Heart left ventricle (tissue), 16 donors: ENCODE data around the gene RGS12. TPM values are rescaled to one million over a fixed set of nuclear protein-coding genes. Genes with fewer than 3 reads are reported as not detected.

Experiments used
- ATAC-seq, 4 donors: fragments of 200-7000 bp; cut with Tn5 transposase; one replicate each; pipeline ENCODE4 v1.9.1; 2020 to 2022; ENCODE audit warnings: moderate library complexity in 4 of 4, mild to moderate bottlenecking in 3 of 4, moderate number of reproducible peaks in 1 of 4
- DNase-seq, 5 donors: peaks; one replicate each; pipeline ENCODE4 v3.0.0-alpha.2; 2020
- H3K27ac ChIP-seq, 12 donors: fragments of 200-600 bp; sonication (generic) in 4 of 12; one replicate each; pipeline versions ENCODE4 v1.5.0 to v1.8.0; 2016 to 2022; ENCODE audit warnings: mild to moderate bottlenecking in 2 of 12
- H3K27me3 ChIP-seq, 9 donors: fragments of 200-600 bp; sonication (generic) in 2 of 9; one replicate each; pipeline versions ENCODE4 v1.5.1 to v1.8.0; 2016 to 2022; ENCODE audit warnings: mild to moderate bottlenecking in 3 of 9
- H3K36me3 ChIP-seq, 9 donors: fragments of 200-600 bp; sonication (generic) in 2 of 9; one replicate each; pipeline versions ENCODE4 v1.5.0 to v1.8.0; 2018 to 2022; ENCODE audit warnings: mild to moderate bottlenecking in 2 of 9
- H3K4me1 ChIP-seq, 12 donors: fragments of 200-600 bp; sonication (generic) in 4 of 12; one replicate each; pipeline versions ENCODE4 v1.5.0 to v1.8.0; 2016 to 2022; ENCODE audit warnings: mild to moderate bottlenecking in 3 of 12
- H3K4me3 ChIP-seq, 12 donors: fragments of 200-600 bp; sonication (generic) in 4 of 12; one replicate each; pipeline versions ENCODE4 v1.5.0 to v1.8.0; 2017 to 2022; ENCODE audit warnings: mild to moderate bottlenecking in 9 of 12, moderate library complexity in 4 of 12
- H3K9me3 ChIP-seq, 12 donors: fragments of 200-600 bp; sonication (generic) in 4 of 12; one replicate each; pipeline versions ENCODE4 v1.5.0 to v1.8.0; 2016 to 2022; ENCODE audit warnings: mild to moderate bottlenecking in 1 of 12
- CTCF ChIP-seq, 12 donors: fragments of 200-600 bp; sonication (generic) in 4 of 12; IDR thresholded peaks; one replicate each; pipeline versions ENCODE4 v1.5.0 to v1.8.0; 2018 to 2022; ENCODE audit warnings: antibody characterized with exemption in 12 of 12, mild to moderate bottlenecking in 5 of 12
- POLR2A ChIP-seq, 2 donors: fragments of 450-650 bp; IDR thresholded peaks; one replicate each; pipeline ENCODE4 v1.6.1; 2017; ENCODE audit warnings: antibody characterized with exemption in 2 of 2, mild to moderate bottlenecking in 2 of 2, moderate library complexity in 2 of 2
- WGBS, 4 donors: extraction: QIAGEN DNeasy Blood & Tissue Kit in 2 of 4; methylation state at CpG; one replicate each; pipeline versions ENCODE4 v1.1.5 to v1.1.7; 2013 to 2018; 5-methylcytosine and 5-hydroxymethylcytosine counted together
- intact Hi-C, 10 donors: fragments of 100-400 bp; cut with DNase I; formaldehyde crosslinking; loops; one replicate each; pipeline versions ENCODE4 v1.11.1 to v1.14.2; 2022
- long read RNA-seq, 3 donors: library from polyadenylated mRNA; unstranded; transcript quantifications; one replicate each; pipeline ENCODE4 v2.0.0, GENCODE V29; 2020 to 2021
- polyA plus RNA-seq, 2 donors: library from polyadenylated mRNA; stranded (reverse); fragments of 200-250 nt; gene quantifications; one replicate each; pipeline ENCODE4 v1.2.3, GENCODE V29; 2013
- total RNA-seq, 9 donors: library from RNA; depleted of rRNA in 2 of 9; stranded (reverse); fragments of >200 nt in 2 of 9; fragmentation: NEBNext Ultra II Directional in 3 of 9; extraction: Animal tissue kit (Norgen Biotek cat#: 25700) in 3 of 9; gene quantifications; one replicate each; pipeline versions ENCODE4 v1.1.0 to v1.2.4, GENCODE V29; 2016 to 2023
- donor health status: ischemic (EF 13 %, LVEDD 7.1; RV severe dilation, severe dysfunction).
- donor health status: healthy with polysubstance abuse.
- donor health status: DM: no; HTN: yes; CAD: no.
- donor health status: DM: no; HTN: no; CAD: no.
- donor health status: ischemic (EF 25% LVEDD 6.9; RV normal size, moderate dysfunction).
- donor health status: ischemic (EF 25% LVEDD 5.7; RV mildly dilated, moderate dysfunction).
- donor health status: healthy.
- donor health status: DM: yes; HTN: yes; CAD: no.
- donor health status: ischemic (EF 35%, LVEDD 5.7; RV mildly dilated, moderate dysfunction).
- donor health status: nonischemic (EF 11% LVEDD 7.7; RV severe dilation, severe dysfunction).
- donor health status: DM: yes; HTN: yes; CAD: no.
- donor health status: PGD.
- donor health status: ischemic (EF 29% LVEDD 5.4; RV normal size, mild dysfunction).
- donor health status: nonischemic (EF 23%, LVEDD 6.1; RV moderate dilation, normal function).

RGS12 gene
- total RNA-seq: 10 to 100 TPM in 8 of 9 donors, 1 to 10 TPM in 1; 8.4 to 18.4 (median 14.6) TPM
- 10 to 100 TPM; 11.7 to 12.7 TPM for polyA plus RNA-seq
- long read RNA-seq, donor 1, partial matches to known transcripts: 7 of 15 reads
- long read RNA-seq, donor 1, other reads (novel, unspliced or antisense): 8 of 15 reads
- long read RNA-seq, donor 2, partial matches to known transcripts: 14 of 39 reads
- long read RNA-seq, donor 2, other reads (novel, unspliced or antisense): 25 of 39 reads
- long read RNA-seq, donor 3, partial matches to known transcripts: 5 of 17 reads
- long read RNA-seq, donor 3, other reads (novel, unspliced or antisense): 12 of 17 reads

- H3K36me3 ChIP-seq: no peaks in the 10 kb centered on the region
- no peaks in the 10 kb centered on the region for H3K27me3 ChIP-seq
- intact Hi-C loops: no loop called here
- WGBS, 4 donors: 1 to 6% (median 1%) methylated on average over 7 to 121 of the region's 121 CpGs
- ATAC-seq (peak; percentile 95 to 97 (median 96)), DNase-seq (peak; percentile 95 to 97 (median 96))
- peak within 1 kb of the TSS; percentile 76 to 99 (median 95) for H3K27ac ChIP-seq
- TF ChIP-seq CTCF (IDR thresholded peaks at IDR 0.05) (no peak), POLR2A (IDR thresholded peaks at IDR 0.05) (peak; percentile 45 to 86)
- H3K4me3 ChIP-seq: peak within 1 kb of the TSS; percentile 71 to 96 (median 86)
- H3K4me1 ChIP-seq: peaks cover 0 to 35% (median 21%) of the 10 kb centered on the region in 12 donors
- peaks cover 0 to 8% (median 0%) of the 10 kb centered on the region in 12 donors for H3K9me3 ChIP-seq
These were observed at the start of gene RGS12 for GRCh38 chr4:3292571-3293400. RGS12 (plus strand) TSS chr4:3293021; CDS start chr4:3316171, 23,150 bp downstream.

GRCh38 chr4:3243136-3243780, 49.6 kb upstream of the RGS12 start:
- ATAC-seq: no peak
- 82 to 86% (median 84%) methylated on average over 21 to 23 of the region's 23 CpGs for WGBS, 4 donors

GRCh38 chr4:3244002-3244401, 48.8 kb upstream of the RGS12 start:
- Histone ChIP-seq H3K27ac (no peak overlapping the region), H3K36me3 (peaks cover 0 to 35% (median 22%) of the 10 kb centered on the region in 9 donors), H3K4me1 (no peaks in the 10 kb centered on the region), H3K9me3 (no peaks in the 10 kb centered on the region), H3K4me3 (no peak overlapping the region), H3K27me3 (no peaks in the 10 kb centered on the region)
- WGBS, 4 donors: 63 to 81% (median 78%) methylated on average over 1 of the region's 1 CpG
- DNase-seq: no peak
- TF ChIP-seq POLR2A (IDR thresholded peaks at IDR 0.05): no peak
- no peak for TF ChIP-seq CTCF (IDR thresholded peaks at IDR 0.05)
- intact Hi-C loops: no loop called here
- ATAC-seq: no peak

More at GRCh38 chr4:3243136-3243780, 49.6 kb upstream of the RGS12 start:
- intact Hi-C loops: no loop called here
- Histone ChIP-seq H3K4me3 (no peak overlapping the region), H3K36me3 (peaks cover 0 to 42% (median 28%) of the 10 kb centered on the region in 9 donors), H3K4me1 (no peaks in the 10 kb centered on the region), H3K9me3 (no peaks in the 10 kb centered on the region), H3K27ac (no peak overlapping the region), H3K27me3 (no peaks in the 10 kb centered on the region)
- no peak for DNase-seq
- TF ChIP-seq CTCF (IDR thresholded peaks at IDR 0.05) (no peak), POLR2A (IDR thresholded peaks at IDR 0.05) (no peak)
